H9 (cell line): ENCODE results near the gene CEMIP2. TPM values are rescaled to one million over a fixed set of nuclear protein-coding genes. Genes with fewer than 3 reads are reported as not detected.

Experiments
- DNase-seq: peaks from one replicate; pipeline ENCODE4 v3.0.0-alpha.2; 2017
- H2AFZ ChIP-seq: one replicate; pipeline ENCODE4 v1.6.1; 2013; ENCODE audit warnings: mild to moderate bottlenecking, low read length, control low read depth, moderate library complexity
- H2AK5ac ChIP-seq: 2 replicates; pipeline ENCODE4 v1.6.1; 2013; ENCODE audit warnings: low read length, control low read depth, mixed read lengths; ENCODE audit not compliant: insufficient read length
- H2BK120ac ChIP-seq: one replicate; pipeline ENCODE4 v1.6.1; 2013; ENCODE audit warnings: low read depth, mild to moderate bottlenecking, low read length, control low read depth, inconsistent platforms; ENCODE audit not compliant: poor library complexity, severe bottlenecking
- H2BK12ac ChIP-seq: 2 replicates; pipeline ENCODE4 v1.6.1; 2013; ENCODE audit warnings: low read length, control low read depth, mixed read lengths, low read depth; ENCODE audit not compliant: insufficient read length
- H2BK15ac ChIP-seq: 2 replicates; pipeline ENCODE4 v1.6.1; 2013; ENCODE audit warnings: low read depth, low read length, control low read depth
- H2BK20ac ChIP-seq: one replicate; pipeline ENCODE4 v1.6.1; 2013; ENCODE audit warnings: low read depth, mild to moderate bottlenecking, low read length, control low read depth, inconsistent platforms; ENCODE audit not compliant: poor library complexity, severe bottlenecking
- H2BK5ac ChIP-seq: 2 replicates; pipeline ENCODE4 v1.6.1; 2013; ENCODE audit warnings: low read length, control low read depth, mixed read lengths; ENCODE audit not compliant: insufficient read length
- H3K14ac ChIP-seq: 2 replicates; pipeline ENCODE4 v1.6.1; 2013; ENCODE audit warnings: low read length, control low read depth; ENCODE audit not compliant: insufficient read depth
- H3K18ac ChIP-seq: 2 replicates; pipeline ENCODE4 v1.6.1; 2013; ENCODE audit warnings: low read depth, mild to moderate bottlenecking, mixed read lengths, low read length, control low read depth; ENCODE audit not compliant: insufficient read length
- H3K23ac ChIP-seq: 2 replicates; pipeline ENCODE4 v1.6.1; 2013; ENCODE audit warnings: low read length, control low read depth, mixed read lengths, low read depth; ENCODE audit not compliant: insufficient read length
- H3K23me2 ChIP-seq: 2 replicates; pipeline ENCODE4 v1.6.1; 2013; ENCODE audit warnings: low read depth, mild to moderate bottlenecking, mixed read lengths, low read length, control low read depth; ENCODE audit not compliant: insufficient read length, poor library complexity, severe bottlenecking
- H3K27ac ChIP-seq: 2 replicates; pipeline ENCODE4 v1.5.1; 2013; ENCODE audit warnings: low read length, control low read depth, mixed read lengths, low read depth; ENCODE audit not compliant: insufficient read length
- H3K27me3 ChIP-seq: 2 replicates; pipeline ENCODE4 v1.6.1; 2013; ENCODE audit warnings: low read length, control low read depth, inconsistent platforms; ENCODE audit not compliant: insufficient read depth
- H3K4ac ChIP-seq: 2 replicates; pipeline ENCODE4 v1.6.1; 2013; ENCODE audit warnings: low read depth, mild to moderate bottlenecking, control low read depth, inconsistent platforms, low read length, moderate library complexity
- H3K4me1 ChIP-seq: 2 replicates; pipeline ENCODE4 v1.6.1; 2013; ENCODE audit warnings: low read length, control low read depth, inconsistent platforms; ENCODE audit not compliant: insufficient read depth
- H3K4me2 ChIP-seq: 2 replicates; pipeline ENCODE4 v1.6.1; 2013; ENCODE audit warnings: low read length, control low read depth, mixed read lengths; ENCODE audit not compliant: insufficient read length, insufficient read depth
- H3K56ac ChIP-seq: 2 replicates; pipeline ENCODE4 v1.6.1; 2013; ENCODE audit warnings: low read depth, mild to moderate bottlenecking, mixed read lengths, low read length, control low read depth; ENCODE audit not compliant: insufficient read length
- H3K79me1 ChIP-seq: 2 replicates; pipeline ENCODE4 v1.6.1; 2013; ENCODE audit warnings: low read depth, mild to moderate bottlenecking, moderate library complexity, low read length, control low read depth, inconsistent platforms; ENCODE audit not compliant: insufficient read depth, poor library complexity, severe bottlenecking
- H3K79me2 ChIP-seq: 2 replicates; pipeline ENCODE4 v1.6.1; 2013; ENCODE audit warnings: low read length, control low read depth, inconsistent platforms; ENCODE audit not compliant: insufficient read depth
- H3K9ac ChIP-seq: 2 replicates; pipeline ENCODE4 v1.6.1; 2013; ENCODE audit warnings: low read length, control low read depth, mixed read lengths; ENCODE audit not compliant: insufficient read length; ENCODE audit errors: extremely low read depth
- H3K9me3 ChIP-seq: one replicate; pipeline ENCODE4 v1.6.1; 2013; ENCODE audit warnings: low read depth, low read length, inconsistent platforms; ENCODE audit not compliant: control insufficient read depth
- H3T11ph ChIP-seq: one replicate; pipeline ENCODE4 v1.6.1; 2013; ENCODE audit warnings: mild to moderate bottlenecking, low read length, control low read depth, inconsistent platforms
- H4K20me1 ChIP-seq: one replicate; pipeline ENCODE4 v1.6.1; 2013; ENCODE audit not compliant: control insufficient read depth, insufficient read length, insufficient read depth
- H4K5ac ChIP-seq: 2 replicates; pipeline ENCODE4 v1.6.1; 2013; ENCODE audit warnings: low read depth, mild to moderate bottlenecking, mixed read lengths, low read length, control low read depth; ENCODE audit not compliant: insufficient read length
- H4K8ac ChIP-seq: replicated peaks from 2 replicates; pipeline ENCODE4 v1.6.1; 2013; ENCODE audit warnings: low read length, control low read depth, mixed read lengths, low read depth; ENCODE audit not compliant: insufficient read length
- H4K91ac ChIP-seq: 2 replicates; pipeline ENCODE4 v1.6.1; 2013; ENCODE audit warnings: low read depth, mild to moderate bottlenecking, moderate library complexity, mixed read lengths, low read length, control low read depth; ENCODE audit not compliant: insufficient read length
- H3K27ac Mint-ChIP-seq, 3 experiments: 2 replicates in 2 of 3; 3 replicates in 1 of 3; pipeline ENCODE4 v1.8.0; 2020 to 2021; ENCODE audit warnings: mixed read lengths in 3 of 3, mild to moderate bottlenecking in 1 of 3, moderate library complexity in 1 of 3
- H3K27me3 Mint-ChIP-seq: 2 replicates; pipeline ENCODE4 v1.8.0; 2021; ENCODE audit warnings: low read depth, mild to moderate bottlenecking, moderate library complexity, mixed read lengths
- H3K36me3 Mint-ChIP-seq, 3 experiments: 2 replicates in 2 of 3; 3 replicates in 1 of 3; pipeline ENCODE4 v1.8.0; 2020 to 2021; ENCODE audit warnings: low read depth in 3 of 3, mixed read lengths in 3 of 3; ENCODE audit not compliant: insufficient read depth in 1 of 3
- H3K4me1 Mint-ChIP-seq, 2 experiments: 2 replicates each; pipeline ENCODE4 v1.8.0; 2020; ENCODE audit warnings: mixed read lengths in 2 of 2
- H3K4me3 Mint-ChIP-seq, 2 experiments: 2 replicates in 1 of 2; 3 replicates in 1 of 2; pipeline ENCODE4 v1.8.0; 2020 to 2021; ENCODE audit warnings: mild to moderate bottlenecking in 2 of 2, mixed read lengths in 2 of 2, moderate library complexity in 1 of 2
- H3K9me3 Mint-ChIP-seq, 2 experiments: 2 replicates in 1 of 2; 3 replicates in 1 of 2; pipeline ENCODE4 v1.8.0; 2020; ENCODE audit warnings: mild to moderate bottlenecking in 2 of 2, mixed read lengths in 2 of 2, moderate library complexity in 1 of 2
- WGBS: extraction: QIAGEN DNeasy Blood & Tissue Kit; methylation state at CpG from one replicate; pipeline ENCODE4 v1.1.7; 2013; ENCODE audit warnings: missing lambda C conversion rate, low lambda C conversion rate, mixed read lengths; ENCODE audit not compliant: insufficient read length; ENCODE audit errors: extremely low coverage; 5-methylcytosine and 5-hydroxymethylcytosine counted together
- total RNA-seq: library from RNA; stranded (reverse); gene quantifications from 2 replicates; pipeline ENCODE4 v1.2.1, GENCODE V29; 2021
- TF ChIP-seq, protein P1 (sequence below): fragments of 200-600 bp; sonication (generic); conservative IDR thresholded peaks from 3 replicates; pipeline ENCODE4 v1.8.0; 2021; ENCODE audit warnings: antibody characterized with exemption, mild to moderate bottlenecking

Gene CEMIP2
- total RNA-seq, 1 experiment from 2014 or later = 77.2 TPM

DNA sequence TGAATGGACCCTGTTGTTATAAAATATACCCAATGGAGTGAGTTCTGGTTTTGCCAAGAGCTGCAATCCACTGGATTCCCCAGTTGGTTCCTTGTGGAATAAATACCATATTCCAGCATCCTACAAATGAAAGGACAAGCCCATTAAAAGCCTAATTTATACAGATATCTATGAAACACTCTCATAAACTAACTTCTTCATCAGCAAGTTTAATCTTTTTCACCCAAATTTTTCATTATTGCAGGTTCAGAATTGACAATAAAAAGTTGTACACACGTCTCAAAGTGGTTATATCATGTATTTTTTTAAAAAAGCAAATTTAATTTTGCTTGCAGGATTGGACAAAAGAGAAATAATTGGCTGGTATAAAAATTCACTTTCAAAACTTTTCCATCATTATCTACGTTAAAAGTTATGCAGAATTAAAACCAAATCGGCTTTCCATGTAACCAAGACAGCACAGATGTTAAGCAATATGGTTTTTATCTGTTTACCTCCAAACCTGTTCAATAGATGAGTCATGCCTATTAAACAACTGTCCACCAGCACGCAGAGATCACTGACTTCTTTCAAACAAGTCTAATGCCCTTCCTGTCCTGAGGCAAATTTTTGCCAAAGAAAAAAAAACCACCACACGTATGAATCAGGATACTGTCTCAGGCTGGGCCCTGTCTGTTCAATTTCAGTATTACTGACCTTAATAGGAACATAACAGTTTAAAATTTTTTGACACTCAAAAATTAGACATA is 42.5 kb downstream of the CEMIP2 start:
- TF ChIP-seq, protein P1, sequence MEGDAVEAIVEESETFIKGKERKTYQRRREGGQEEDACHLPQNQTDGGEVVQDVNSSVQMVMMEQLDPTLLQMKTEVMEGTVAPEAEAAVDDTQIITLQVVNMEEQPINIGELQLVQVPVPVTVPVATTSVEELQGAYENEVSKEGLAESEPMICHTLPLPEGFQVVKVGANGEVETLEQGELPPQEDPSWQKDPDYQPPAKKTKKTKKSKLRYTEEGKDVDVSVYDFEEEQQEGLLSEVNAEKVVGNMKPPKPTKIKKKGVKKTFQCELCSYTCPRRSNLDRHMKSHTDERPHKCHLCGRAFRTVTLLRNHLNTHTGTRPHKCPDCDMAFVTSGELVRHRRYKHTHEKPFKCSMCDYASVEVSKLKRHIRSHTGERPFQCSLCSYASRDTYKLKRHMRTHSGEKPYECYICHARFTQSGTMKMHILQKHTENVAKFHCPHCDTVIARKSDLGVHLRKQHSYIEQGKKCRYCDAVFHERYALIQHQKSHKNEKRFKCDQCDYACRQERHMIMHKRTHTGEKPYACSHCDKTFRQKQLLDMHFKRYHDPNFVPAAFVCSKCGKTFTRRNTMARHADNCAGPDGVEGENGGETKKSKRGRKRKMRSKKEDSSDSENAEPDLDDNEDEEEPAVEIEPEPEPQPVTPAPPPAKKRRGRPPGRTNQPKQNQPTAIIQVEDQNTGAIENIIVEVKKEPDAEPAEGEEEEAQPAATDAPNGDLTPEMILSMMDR = no peak
- no peaks in the 10 kb centered on the region for H3K4me1 Mint-ChIP-seq
- H3K14ac ChIP-seq = no peak overlapping the region
- H3K23me2 ChIP-seq = no peaks in the 10 kb centered on the region
- H3K4me1 ChIP-seq = no peaks in the 10 kb centered on the region
- no peaks in the 10 kb centered on the region for H3K9me3 ChIP-seq
- H3K4me3 Mint-ChIP-seq = no peak overlapping the region
- H4K20me1 ChIP-seq = no peaks in the 10 kb centered on the region
- H3K18ac ChIP-seq = no peak overlapping the region
- H3K4me2 ChIP-seq = no peak overlapping the region
- H3T11ph ChIP-seq = no peak overlapping the region
- peak overlapping the region in 1 of 3 experiments; percentile 48; a peak in 1 of 7 replicates for H3K27ac Mint-ChIP-seq
- H3K9ac ChIP-seq = no peak overlapping the region
- H2BK120ac ChIP-seq = no peak overlapping the region
- DNase-seq = no peak
- no peaks in the 10 kb centered on the region for H3K27me3 Mint-ChIP-seq
- H3K79me1 ChIP-seq = no peaks in the 10 kb centered on the region
- no peak overlapping the region for H3K27ac ChIP-seq
- no peak overlapping the region for H2AK5ac ChIP-seq
- no peak overlapping the region for H3K23ac ChIP-seq
- no peak overlapping the region for H4K91ac ChIP-seq
- peaks cover 18 to 89% (median 86%) of the 10 kb centered on the region in 3 experiments for H3K36me3 Mint-ChIP-seq
- no peaks in the 10 kb centered on the region for H3K9me3 Mint-ChIP-seq
- no peak overlapping the region for H2BK20ac ChIP-seq
- WGBS = no CpG with 5 or more reads among the region's 5 CpGs
- no peak overlapping the region for H4K5ac ChIP-seq
- no peak overlapping the region for H2BK15ac ChIP-seq
- H2BK12ac ChIP-seq = no peak overlapping the region
- H4K8ac ChIP-seq = no peak overlapping the region
- H3K56ac ChIP-seq = no peak overlapping the region
- no peaks in the 10 kb centered on the region for H3K79me2 ChIP-seq
- no peak overlapping the region for H2BK5ac ChIP-seq
- no peak overlapping the region for H3K4ac ChIP-seq
- H2AFZ ChIP-seq = no peak overlapping the region
- H3K27me3 ChIP-seq = no peaks in the 10 kb centered on the region
